NCI-H146 (cell line): ENCODE measurements around the gene LRP5.

Experiments used
- DNase-seq: peaks from one replicate; lab custom pipeline; 2025; lab: John Stamatoyannopoulos, UW

LRP5 gene

DNA sequence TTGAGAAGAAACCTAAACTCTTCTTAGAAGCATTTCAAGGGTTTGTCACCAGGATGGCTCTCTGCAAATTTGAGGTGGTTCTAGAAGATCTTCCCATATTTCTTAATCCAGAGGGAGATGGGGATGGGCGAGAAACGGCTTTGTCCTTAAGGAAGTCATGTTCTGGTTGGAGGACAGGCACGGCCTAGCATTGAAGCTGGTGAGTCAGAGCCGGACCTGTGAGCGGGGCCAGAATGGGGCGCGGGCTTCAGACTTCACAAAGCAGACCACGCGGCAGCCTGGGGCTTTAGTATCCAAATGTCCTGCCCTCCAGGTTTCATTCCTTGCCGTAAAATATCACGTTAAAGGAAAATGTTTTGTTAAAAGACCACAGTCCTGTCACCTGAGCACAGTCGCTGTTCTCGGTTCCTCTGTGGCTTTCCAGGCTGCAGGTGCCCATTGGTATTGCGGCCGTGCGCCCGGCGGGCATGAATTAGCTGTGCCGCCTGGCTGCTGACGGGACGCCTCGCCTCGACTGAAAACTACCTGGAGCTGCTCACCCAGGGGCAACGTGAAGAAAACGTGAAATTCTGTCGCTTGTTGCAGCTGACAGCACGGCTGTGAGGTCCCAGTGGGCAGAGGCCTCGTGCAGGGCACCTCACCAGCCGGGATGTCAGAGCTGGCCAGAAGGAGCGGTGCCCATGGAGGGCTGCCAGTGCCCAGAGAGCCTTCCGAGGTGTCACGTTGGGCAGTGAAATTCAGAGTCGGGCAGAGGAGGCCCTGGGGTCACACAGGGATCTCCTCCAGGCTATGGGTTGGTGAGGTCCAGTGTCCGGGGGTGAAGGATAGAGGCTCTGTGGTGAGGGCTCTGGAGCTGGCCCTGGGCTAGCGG lies 59.0 kb downstream of the LRP5 start:
- no peak for DNase-seq

DNA sequence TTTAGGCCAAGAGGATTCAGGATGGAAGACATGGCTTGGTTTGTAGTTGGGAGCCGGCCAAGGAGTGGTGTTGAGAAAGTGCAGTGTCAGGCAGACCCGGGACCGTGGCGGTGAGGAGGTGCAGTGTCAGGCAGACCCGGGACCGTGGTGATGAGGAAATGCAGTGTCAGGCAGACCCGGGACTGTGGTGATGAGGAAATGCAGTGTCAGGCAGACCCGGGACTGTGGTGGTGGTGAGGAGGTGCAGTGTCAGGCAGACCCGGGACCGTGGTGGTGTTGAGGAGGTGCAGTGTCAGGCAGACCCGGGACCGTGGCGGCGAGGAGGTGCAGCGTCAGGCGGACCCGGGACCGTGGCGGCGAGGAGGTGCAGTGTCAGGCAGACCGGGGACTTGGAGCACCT lies 59.7 kb downstream of the LRP5 start:
- no peak for DNase-seq

DNA sequence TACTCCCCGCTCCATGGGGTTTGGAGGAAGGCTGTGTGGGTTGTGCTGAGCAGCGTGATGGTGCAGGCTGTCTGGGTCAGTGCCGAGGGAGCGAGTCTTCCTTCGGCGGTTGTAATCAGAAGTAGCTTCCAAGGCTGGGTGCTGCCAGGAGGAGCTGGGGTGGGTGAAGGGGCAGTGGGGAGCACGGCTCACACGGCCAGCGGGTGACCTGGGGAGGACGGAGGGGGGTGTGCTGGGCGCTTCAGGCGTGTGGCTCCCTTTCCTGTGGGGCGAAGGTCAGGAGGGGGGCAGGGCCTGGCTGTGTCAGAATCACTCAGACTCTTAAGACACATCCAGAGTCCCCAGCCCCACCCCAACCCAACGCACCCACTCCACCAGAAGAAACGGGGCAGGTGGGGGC lies 60.2 kb downstream of the LRP5 start:
- no peak for DNase-seq

DNA sequence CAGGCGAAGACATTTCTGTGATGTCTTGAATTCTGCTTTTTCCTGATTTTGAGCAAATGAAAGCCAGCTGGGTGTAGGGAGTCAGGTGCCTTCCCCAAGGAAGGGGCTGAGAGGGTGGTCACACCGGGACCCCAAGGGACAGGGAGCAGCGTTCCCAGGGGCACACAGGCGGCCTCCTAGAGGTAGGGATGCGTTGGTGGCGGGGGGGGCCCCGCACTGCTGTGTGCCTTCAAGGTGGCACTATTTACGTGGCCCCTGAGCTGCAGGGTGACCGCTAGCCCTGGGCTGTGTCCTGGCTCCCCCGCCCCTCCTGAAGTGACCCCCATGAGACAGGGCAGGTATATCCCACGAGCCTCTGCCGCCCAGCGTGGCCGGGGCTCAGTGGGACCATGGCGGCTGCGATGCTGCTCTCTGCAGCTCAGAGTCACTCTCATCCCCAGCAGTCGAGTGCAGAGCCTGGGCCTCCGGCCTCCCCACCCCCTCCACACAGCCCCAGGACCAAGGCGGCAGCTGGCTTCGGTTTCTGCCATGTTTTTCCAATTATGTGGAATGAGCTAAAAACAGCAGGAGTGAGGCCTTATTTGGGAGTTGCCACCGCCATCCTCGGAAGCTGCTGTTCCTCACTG lies 60.9 kb downstream of the LRP5 start:
- no peak for DNase-seq

DNA sequence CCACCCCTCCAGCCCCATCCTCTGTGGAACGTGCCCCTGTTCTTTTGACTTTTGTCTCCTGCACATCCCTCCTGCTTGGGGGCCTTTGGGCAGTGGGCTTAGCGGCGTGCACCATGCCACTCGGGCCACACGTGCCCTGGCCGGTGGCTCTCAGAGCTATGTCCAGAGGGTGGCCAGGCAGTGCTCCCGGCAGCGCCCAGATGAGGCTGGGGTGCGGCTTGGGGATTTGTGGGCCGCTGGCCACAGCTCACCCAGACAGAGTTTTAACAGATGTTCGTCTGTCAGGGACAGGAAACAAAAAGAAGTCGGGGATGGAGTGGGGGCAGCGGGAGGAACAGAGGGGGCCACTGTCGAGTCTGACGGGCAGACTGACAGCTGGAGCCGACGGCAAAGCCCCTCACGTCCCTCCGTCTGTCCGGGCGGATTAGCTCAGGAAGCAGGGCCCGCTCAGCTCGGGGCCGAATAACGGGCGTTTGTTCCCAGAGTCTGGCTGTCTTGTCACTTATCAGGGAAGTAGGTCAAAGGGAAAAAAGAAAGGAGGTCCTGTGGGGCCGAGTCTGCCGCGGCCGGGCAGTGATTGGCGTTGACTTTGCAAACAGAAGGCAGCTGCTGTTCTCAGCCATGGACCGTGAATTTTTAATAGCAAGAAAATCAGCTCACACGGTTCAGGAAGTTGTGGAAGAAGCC lies 61.6 kb downstream of the LRP5 start:
- peak; percentile 23 for DNase-seq

DNA sequence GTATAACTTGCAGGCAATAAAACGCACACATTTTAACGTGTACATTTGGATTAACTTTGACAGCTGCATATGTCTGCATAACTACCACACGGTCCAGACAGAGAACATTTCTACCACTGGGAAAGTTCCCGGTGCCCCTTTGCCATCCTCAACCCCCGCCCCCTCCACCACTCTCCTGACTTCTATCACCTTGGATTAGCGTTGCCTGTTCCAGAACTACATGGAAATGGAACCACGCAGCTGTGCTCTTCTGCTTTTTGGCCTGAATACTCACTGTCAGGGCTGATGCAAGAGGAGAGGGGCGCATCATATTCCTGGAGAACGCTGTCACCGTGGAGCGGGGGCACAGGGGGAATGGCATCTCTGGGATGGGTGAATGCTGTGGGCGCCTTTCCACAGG lies 62.1 kb downstream of the LRP5 start:
- no peak for DNase-seq

DNA sequence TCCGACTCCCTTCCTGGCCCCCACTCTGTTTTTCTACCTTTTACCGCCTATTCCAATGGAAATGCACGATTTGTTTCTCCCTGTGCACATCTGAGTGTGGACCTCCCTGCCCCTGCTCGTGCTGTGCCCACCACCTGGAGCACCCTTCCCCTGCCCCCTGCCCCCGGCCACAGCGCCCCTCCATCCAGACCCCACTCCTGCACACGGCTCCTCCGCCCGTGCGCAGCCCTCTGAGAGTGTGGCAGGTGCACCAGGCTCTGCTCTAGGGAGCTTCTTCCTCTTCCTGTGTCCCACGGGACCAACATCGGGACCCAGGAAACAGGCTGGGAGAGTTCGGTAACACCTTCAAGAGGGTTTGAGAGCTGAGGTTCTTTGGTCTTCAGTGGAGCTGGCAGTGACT lies 62.9 kb downstream of the LRP5 start:
- DNase-seq: no peak

DNA sequence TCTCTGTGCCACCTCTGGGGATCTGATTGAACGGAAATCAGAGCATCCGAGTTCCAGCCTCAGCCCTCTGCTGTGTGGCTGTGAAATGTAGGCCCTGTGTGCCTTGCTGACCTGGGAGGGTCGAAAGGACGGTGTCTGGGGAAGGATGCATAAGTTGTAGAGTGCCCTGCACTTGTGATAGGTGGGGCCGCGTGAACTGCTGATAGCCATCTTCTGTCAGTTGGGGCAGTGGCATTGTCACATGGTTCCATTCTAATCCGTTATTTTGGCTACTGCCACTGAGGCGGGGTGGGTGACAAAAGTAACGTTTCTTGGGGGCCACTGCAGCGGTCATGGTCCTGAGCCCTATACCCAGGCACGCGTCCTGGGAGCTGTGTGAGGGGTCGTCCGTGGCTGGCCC lies 63.4 kb downstream of the LRP5 start:
- DNase-seq: no peak

DNA sequence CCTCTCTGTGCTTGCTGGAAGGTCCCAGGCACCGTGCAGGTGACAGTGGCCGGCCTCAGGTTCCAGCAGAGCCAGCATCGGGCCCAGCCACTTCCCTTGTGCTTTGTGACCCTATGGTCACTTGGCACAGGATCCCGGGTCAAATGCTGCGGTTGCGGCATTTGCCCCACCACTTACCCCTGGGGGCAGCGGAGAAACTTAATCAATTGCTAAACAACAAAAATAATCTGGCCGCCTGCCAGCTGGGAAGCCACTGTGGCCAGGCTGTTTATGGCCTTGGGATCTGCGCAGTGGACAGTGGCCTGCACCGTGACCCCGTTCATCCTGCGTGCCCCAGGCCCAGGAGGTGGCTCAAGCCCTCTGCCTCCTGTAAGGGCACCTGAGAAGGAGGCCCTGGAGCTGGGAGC lies 65.0 kb downstream of the LRP5 start:
- DNase-seq: no peak

DNA sequence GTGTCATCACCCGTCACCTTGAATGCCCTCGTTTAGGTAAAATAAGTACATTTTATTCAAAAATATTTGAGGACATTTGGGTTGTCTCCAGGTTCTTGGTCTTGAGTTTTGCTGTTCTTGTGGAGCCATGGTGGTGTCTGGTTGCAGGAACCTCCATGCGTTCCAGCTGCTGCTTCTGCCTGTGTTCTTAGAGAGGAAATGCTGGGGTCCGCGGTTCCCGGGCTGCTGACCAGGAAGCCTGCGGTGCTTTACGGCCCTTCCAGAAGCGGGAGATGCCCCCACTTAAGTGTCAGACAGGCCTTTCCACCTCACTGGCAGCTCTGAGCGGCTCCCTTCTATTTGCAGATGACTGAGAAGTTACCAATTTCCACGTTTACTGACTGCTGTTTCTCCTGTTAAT lies 66.8 kb downstream of the LRP5 start:
- DNase-seq: no peak

DNA sequence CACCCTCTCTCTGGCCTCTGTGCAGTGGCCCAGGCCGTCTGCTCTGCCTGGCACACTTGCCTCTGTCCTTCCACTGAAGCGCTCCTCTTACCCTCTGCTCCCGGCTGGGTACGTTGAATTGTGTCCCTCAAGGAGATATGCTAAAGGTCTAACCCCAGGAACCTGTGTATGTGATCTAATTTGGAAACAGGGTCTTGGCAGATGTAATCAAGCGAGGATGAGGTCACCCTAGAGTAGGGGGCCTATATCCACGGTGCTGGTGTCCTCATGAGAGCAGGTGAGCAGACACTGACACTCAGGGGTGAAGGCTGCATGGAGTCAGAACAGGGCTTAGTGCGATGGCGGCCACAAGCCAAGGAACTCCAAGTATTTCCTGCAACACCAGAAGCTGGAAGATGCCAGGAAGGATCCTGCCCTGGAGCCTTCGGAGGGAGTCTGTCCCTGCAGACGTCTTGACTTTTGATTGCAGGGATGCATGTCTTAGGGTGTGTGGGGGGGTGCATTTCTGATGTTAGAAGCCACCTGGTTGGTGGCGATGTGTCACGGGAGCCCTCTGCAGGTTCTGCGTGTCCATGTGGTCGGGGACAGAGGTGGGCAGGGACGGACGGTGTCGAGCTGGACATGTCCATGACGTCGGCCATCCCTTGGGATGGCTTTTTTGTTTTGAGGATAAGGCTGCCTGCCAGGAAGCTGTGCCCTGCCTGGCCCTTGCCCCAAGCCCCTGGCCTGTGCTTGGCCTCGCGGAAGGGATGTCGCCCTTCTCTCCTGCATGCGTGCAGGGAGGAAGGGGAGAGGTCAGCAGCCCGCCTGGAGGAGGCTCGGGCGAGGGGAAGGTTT lies 68.6 kb downstream of the LRP5 start:
- no peak for DNase-seq

DNA sequence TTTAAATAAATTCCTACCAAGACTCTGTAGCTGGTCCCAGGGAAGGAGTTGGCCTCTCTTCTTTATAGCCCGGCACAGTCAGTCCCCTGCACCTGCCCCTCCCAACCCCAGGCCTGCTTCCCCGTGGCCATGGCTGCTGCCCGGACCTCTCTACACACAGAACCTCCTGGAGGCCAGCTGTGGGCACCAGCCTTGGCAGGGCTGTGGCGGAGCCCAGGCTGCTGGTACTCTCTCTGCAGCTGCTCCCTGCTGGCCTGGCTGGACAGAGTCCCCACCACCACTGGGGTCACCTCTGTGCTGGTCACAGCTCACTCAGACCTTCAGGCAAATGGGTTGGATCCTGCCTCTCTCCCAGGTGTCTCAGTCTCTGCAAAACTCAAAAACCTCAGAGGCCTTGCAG lies 69.3 kb downstream of the LRP5 start:
- DNase-seq: no peak

DNA sequence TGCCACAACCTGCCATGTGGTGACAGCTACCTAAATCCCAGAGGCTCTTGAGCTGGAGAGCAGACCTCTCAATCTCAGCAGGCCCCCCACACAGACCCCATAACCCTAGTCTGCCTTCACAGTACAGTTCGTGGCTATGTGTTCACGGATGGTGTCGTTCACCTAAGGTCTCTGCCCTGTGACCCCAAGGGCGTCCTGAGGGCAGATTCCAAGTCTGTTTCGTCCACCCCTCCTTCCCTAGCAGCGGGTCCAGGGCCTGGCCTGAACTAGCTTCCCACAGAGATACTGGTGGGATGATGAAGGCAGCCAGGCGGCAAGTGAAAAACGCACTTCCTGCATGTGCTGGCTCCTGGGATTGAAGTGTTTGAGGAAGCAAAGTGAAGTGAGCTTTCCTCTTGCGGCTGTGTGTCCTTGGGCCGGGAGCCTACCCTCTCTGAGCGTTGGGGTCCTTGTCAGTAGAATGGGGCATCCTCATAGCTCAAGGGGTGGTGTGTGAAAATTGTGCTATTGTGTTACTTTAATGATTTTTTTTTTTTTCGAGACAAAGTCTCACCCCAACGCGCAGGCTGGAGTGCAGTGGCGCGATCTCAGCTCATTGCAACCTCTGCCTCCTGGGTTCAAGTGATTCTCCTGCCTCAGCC lies 70.1 kb downstream of the LRP5 start:
- no peak for DNase-seq

DNA sequence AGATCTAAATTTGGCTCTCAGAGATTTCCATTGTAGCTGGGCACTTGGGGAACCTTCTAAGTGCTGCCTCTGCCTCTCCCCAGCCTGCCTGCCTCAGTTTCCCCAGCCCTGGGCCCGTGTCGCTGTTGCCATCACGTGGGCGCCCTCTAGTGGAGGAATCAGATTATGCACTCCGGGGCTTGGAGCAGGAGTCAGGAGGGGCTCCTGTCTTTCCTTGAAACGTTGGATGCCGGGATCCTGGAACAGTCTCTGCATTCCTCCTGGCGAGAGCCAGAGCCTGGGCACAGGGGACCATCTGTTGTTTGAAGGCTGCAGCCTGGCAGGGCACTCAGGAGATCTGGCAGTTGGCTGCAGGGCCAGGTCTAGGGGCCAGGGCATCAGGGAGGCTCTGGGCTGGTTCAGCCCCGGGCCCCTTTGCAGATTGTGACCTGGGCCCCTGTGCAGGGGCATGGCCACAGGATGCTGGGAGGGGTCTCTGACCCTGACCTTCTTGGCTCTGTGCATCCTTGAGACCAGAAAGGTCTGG lies 71.6 kb downstream of the LRP5 start:
- DNase-seq: peak; percentile 18

DNA sequence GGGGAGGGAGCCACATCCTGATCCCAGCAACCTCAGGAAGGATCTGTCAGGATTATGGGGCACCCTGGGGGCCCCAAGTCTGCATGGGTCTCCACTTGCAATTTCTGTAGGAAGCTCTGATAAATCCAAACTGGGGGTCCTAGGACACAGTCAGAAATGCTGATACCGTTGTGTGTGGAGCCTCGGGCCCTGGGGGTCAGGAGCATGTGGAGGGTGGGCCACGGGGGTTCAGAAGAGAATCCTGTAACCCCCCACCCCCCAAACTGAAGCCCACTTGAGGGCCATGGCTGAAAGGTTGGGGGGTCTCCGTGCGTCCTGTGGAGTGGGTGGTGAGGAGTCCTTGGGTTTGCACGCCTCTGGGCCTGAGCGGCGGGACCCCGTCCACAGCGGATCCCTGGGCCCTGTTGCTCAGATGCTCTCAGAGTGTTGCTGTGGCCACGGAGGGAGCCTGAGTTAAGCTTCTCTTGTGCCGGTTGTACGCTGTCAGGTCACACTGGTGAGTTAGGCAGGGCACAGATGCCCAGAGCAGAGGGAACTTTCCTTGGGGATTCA lies 72.2 kb downstream of the LRP5 start:
- no peak for DNase-seq

DNA sequence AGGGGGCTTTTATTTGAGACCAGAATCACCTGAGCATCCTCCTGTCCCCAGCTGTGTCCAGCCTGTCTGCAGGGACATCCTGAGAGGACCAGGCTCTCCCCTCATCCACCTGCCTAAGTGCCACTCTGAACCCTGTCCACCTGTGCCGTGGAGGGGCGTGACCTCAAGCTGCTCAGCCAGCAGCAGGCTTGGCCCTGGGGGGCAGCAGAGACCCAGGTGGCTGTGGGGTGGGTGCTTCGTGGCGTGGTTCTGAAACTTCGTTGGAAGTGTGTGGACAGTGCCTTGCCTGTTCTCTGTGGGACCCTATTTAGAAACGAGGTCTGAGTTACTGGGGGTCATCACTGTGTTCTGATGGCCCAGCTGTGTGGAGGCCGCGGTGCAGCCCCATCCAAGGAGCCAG lies 72.7 kb downstream of the LRP5 start:
- no peak for DNase-seq

DNA sequence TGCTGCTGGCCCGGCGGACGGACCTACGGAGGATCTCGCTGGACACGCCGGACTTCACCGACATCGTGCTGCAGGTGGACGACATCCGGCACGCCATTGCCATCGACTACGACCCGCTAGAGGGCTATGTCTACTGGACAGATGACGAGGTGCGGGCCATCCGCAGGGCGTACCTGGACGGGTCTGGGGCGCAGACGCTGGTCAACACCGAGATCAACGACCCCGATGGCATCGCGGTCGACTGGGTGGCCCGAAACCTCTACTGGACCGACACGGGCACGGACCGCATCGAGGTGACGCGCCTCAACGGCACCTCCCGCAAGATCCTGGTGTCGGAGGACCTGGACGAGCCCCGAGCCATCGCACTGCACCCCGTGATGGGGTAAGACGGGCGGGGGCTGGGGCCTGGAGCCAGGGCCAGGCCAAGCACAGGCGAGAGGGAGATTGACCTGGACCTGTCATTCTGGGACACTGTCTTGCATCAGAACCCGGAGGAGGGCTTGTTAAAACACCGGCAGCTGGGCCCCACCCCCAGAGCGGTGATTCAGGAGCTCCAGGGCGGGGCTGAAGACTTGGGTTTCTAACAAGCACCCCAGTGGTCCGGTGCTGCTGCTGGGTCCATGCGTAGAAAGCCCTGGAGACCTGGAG lies 74.1 kb downstream of the LRP5 start:
- DNase-seq: no peak

DNA sequence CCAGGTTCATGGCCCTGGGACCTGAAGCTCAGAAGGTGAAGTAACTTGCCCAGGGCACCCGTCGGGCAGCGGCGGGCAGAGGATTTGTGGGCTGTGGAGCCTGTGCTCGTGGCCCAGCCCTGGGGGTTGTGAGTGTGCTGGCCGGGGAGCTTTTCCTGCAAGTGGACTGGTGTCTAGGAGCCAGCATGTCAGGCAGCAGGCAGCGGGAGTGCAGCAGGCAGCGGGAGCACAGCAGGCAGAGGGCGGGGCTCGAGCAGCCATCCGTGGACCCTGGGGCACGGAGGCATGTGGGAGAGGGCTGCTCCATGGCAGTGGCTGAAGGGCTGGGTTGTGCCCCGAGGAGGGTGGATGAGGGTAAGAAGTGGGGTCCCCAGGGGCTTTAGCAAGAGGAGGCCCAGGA lies 75.4 kb downstream of the LRP5 start:
- DNase-seq: no peak

DNA sequence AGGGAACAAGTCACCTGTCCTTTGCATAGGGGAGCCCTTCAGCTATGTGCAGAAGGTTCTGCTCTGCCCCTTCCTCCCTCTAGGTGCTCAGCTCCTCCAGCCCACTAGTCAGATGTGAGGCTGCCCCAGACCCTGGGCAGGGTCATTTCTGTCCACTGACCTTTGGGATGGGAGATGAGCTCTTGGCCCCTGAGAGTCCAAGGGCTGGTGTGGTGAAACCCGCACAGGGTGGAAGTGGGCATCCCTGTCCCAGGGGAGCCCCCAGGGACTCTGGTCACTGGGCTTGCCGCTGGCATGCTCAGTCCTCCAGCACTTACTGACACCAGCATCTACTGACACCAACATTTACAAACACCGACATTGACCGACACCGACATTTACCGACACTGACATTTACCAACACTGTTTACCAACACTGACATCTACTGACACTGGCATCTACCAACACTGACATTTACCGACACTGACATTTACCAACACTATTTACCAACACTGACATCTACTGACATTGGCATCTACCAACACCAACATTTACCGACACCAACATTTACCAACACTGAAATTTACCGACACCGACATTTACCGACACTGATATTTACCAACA lies 76.3 kb downstream of the LRP5 start:
- DNase-seq: no peak

DNA sequence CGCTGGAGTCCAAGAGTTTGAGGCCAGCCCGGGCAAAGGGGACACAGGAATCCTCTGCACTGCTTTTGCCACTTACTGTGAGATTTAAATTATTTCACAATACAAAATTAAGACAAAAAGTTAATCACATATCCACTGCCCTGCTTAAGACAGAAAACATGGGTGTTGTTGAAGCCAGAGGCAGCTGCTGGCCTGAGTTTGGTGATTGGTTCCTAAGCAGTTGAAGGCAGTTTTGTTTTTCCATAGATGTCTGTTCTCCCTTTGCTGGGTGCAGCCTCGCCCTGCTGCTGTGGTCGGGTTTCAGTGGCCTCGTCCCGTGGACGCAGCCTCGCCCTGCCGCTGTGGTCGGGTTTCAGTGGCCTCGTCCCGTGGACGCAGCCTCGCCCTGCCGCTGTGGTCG lies 77.9 kb downstream of the LRP5 start:
- no peak for DNase-seq
